Embryonic facial prominence (tissue), 1 donor: ENCODE results near the gene FGFRL1.
"Not testable (repeated sequence)": the region's sequence is repeated elsewhere in the genome, so short reads cannot be mapped to it uniquely, and the experiment has no call there.

ENCODE experiments used
- DNase-seq: peaks from one replicate; pipeline ENCODE4 v3.0.0-alpha.2; 2016; ENCODE audit errors: extremely low spot score

The FGFRL1 gene

GRCh38 chr4:992297-993110 lies 18.9 kb upstream of the FGFRL1 start:
- DNase-seq: no peak

DNA sequence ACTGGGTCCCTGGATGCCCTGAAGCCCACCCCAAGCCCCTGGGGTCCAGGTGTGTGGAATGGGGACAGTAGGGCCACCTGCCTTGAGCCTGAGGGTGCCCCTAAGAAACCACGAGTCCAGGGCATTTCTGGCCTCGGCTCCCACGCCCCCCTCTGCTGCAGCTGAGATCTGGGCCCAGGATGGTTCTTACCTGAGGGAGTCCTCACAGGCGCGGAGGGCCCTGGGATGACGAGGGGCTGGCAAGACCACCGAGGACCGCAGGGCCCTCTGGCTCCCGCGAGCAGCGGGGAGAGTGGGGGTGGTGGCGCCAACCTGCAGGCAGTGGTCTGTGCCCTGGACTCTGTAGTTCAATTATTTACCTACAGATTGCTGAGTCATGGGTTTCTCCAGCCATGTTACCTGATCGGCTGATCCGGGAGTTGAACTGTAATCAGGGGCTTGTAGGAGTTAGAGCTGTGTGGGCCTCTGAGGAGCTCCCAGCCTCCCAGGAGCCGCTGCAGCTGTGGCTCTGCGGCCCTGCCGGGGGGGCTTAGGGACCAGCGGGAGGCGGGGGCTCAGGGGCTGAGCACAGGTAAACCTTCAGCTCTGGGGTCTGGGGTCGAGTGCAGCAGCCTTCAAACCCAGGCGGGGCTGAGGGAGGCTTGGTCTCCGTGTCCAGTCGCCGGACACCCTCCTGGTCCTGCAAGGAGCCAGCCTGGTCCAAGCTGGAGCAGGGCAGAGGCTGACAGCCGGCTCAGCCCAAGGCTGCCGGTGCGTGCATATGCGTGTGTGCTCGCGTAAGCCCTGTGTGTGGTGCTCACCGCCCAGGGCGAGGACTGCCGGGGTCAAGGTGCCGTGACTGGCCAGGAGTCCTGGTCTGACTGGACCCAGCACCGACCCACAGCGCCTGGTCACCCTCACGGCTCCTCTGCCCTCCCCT lies 18.1 kb upstream of the FGFRL1 start, which contains the start of gene SLC26A1:
SLC26A1 (minus strand) TSS at position 294 of the 919 bp plus-strand sequence. CDS start 1,701 bp downstream, outside the sequence.
- DNase-seq: no peak

GRCh38 chr4:995311-996026 lies 16.0 kb upstream of the FGFRL1 start:
- no peak for DNase-seq

DNA sequence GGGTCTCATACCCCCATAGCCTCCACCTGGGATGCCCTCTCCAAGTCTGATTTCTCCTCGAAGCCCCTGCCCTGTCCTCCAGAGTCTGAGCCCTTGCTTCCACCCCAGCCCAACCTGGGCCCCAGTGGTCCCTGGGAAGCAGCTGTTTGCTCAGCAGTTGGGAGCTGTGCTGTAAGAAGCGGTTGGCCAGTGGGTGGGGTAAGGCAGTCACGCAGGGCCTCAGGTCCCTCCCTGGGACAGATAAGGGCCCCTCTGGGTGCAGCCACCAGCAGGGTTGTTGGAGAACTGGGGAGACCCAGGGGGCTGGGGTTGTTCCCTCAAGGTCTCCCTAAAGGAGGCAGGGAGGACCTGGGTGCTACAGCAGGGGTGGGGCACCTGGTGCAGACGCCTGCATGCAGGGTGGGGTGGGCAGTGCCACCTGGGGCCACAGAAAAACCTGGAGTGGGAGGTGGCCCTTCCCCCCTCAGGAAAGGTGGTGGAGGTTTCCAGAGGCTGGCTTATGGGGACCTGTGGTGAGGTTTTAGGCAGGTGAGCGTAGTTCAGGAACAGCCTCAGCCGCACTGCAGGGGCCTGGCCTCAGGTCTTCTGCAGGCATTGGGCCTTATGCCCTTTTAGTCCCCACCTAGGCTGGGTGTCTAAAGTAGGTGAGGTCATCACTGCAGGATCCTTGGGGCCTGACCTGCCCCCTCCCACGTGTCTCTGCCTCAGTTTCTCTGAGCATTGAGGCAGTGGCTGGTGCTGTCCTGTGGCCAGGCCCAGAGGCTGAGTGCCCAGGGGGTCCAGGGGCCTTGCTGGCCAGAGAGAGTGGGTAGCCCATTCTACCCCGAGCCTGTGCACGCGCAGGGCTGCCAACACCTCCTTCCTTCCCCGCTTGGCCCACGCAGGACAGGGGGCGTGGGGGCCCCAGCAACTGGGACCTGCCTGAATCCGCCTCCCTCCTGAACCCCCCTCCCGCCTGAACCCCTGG lies 15.1 kb upstream of the FGFRL1 start:
- DNase-seq: no peak

GRCh38 chr4:996997-997374 lies 14.4 kb upstream of the FGFRL1 start:
- no peak for DNase-seq

DNA sequence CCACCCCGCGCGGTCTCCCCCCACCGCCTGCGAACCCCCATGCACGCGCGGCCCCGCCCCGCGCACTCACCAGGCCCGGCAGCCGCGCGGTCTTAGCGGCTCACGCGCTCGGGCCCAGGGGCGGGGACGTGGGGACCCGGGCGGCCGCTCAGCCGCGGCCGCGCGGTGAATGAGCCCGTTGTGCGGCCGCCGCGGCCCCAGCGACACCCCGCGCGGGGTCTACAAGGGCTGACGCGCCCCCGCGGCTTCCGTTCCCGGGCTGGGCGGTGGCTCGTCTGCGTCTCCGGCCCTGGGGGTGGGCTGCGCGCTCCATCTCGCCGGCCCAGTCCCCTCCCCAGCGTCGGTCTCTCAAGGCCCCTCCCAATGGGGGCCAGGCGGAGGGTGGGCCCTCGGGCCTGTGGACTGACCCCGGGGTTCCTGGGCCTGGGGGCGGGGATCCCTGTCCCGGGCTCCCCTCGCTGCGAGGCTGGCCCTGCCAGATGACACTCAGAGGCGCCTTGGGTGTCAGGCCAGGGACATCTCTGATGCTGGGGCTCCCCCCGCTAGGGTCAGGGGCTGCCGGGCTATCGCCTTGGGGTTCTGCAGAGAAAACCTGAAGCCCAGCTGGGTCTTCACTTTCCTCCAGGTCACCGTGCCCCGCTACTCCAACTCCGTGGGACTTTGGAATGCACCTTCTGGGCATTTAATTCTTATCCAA lies 13.9 kb upstream of the FGFRL1 start:
- DNase-seq: no peak

GRCh38 chr4:998096-998691 lies 13.2 kb upstream of the FGFRL1 start:
- no peak for DNase-seq

GRCh38 chr4:999240-999863 lies 12.1 kb upstream of the FGFRL1 start:
- DNase-seq: not testable (repeated sequence)

GRCh38 chr4:999882-1000425 lies 11.5 kb upstream of the FGFRL1 start:
- no peak for DNase-seq

GRCh38 chr4:1000686-1001260 lies 10.7 kb upstream of the FGFRL1 start:
- no peak for DNase-seq

DNA sequence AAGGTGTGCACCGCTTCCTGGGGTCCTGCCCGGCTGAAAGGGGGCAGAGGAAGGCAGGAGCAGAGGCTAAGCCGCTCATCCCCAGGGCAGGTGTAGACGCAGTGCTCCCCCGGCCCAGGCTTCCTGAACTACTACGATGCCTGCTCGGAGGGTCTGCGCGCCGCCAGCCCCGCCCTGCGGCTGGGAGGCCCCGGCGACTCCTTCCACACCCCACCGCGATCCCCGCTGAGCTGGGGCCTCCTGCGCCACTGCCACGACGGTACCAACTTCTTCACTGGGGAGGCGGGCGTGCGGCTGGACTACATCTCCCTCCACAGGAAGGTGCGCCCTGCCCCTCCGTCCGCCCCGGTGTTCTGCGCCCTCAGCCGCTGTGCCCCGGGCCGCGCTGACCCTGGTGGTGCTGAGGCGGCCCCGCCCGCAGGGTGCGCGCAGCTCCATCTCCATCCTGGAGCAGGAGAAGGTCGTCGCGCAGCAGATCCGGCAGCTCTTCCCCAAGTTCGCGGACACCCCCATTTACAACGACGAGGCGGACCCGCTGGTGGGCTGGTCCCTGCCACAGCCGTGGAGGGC lies 9.8 kb upstream of the FGFRL1 start:
- no peak for DNase-seq

- DNase-seq: no peak
Observed at GRCh38 chr4:1002131-1002630, 9.2 kb upstream of the FGFRL1 start.

- no peak for DNase-seq
Observed at GRCh38 chr4:1002631-1003251, 8.7 kb upstream of the FGFRL1 start.

GRCh38 chr4:1003271-1004070 lies 8.0 kb upstream of the FGFRL1 start:
- DNase-seq: no peak

DNA sequence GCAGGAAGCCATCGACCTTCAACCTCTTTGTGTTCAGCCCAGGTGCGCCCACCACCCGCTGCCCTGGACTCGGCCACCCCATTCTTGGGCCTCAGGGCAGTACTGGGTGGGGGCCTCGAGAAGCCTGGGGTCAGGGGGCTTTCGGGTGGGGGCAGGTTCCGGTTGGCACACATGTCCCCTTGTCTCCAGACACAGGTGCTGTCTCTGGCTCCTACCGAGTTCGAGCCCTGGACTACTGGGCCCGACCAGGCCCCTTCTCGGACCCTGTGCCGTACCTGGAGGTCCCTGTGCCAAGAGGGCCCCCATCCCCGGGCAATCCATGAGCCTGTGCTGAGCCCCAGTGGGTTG lies 7.4 kb upstream of the FGFRL1 start:
- DNase-seq: no peak

DNA sequence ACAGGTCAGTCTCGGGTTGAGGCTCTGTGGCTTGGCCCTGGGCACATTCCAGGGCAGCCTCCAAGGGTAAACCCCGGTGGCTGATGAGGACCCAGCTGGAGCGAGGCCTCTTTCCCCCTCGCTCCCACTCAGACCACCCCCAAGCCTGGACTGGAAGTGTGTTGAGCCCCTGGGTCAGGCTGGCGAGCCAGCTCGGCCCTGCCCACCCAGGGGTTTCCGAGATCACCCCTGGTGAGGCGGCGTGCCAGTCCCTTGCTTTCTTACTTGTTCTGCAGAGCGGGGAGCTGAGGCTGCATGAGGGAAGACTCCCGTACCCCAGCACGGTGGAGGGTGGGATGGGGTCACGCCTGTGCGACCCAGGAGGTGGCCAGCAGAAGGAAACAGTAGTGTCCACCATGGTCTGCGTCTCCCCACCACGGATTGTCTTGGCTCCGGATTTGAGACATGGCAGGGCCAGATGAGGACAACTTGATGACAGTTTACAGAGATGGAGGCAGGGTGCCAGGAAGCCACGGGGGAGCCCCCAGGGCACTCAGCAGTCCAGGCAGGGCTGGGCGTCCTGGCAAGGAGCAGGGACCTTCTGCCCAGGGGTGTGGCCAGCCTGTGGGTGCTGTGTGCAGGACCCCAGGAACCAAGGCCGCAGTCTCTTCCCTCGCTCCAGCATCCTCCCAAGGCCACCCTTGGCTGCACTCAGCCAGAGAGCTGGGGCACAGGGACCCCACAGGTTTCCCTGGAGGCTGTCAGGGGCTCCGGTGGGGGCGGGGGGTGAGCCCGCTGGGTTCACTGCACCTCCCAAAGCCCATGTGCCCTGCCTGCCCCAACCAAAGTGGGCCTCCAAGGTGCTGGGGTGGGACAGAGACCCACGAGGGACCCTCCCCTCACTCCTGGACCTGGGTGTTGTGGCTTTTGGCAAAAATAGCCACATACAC lies 6.6 kb upstream of the FGFRL1 start:
- no peak for DNase-seq
